Neuronal stem cell (in vitro differentiated cells): ENCODE results near the gene MAP7D1.

Source experiments
- DNase-seq: peaks from one replicate; pipeline ENCODE4 v3.0.0-alpha.2; 2013; ENCODE audit warnings: low spot score
- H2AFZ ChIP-seq: one replicate; pipeline ENCODE4 v1.6.1; 2013; ENCODE audit warnings: mild to moderate bottlenecking, low read length, inconsistent platforms
- H2AK5ac ChIP-seq: 2 replicates; pipeline ENCODE4 v1.6.1; 2013; ENCODE audit warnings: low read depth, mild to moderate bottlenecking, inconsistent platforms, low read length, moderate library complexity, mixed read lengths
- H2BK120ac ChIP-seq: 2 replicates; pipeline ENCODE4 v1.6.1; 2013; ENCODE audit warnings: low read depth, mild to moderate bottlenecking, inconsistent platforms, low read length, moderate library complexity, mixed read lengths
- H2BK12ac ChIP-seq: one replicate; pipeline ENCODE4 v1.6.1; 2013; ENCODE audit warnings: low read length, inconsistent platforms
- H2BK15ac ChIP-seq: 2 replicates; pipeline ENCODE4 v1.6.1; 2013; ENCODE audit warnings: mild to moderate bottlenecking, low read length, inconsistent platforms, mixed read lengths
- H2BK5ac ChIP-seq: one replicate; pipeline ENCODE4 v1.6.1; 2013; ENCODE audit warnings: inconsistent platforms, mild to moderate bottlenecking, low read length, moderate library complexity
- H3K14ac ChIP-seq: one replicate; pipeline ENCODE4 v1.6.1; 2013; ENCODE audit warnings: low read length, inconsistent platforms
- H3K18ac ChIP-seq: 2 replicates; pipeline ENCODE4 v1.6.1; 2013; ENCODE audit warnings: low read length, inconsistent platforms
- H3K23ac ChIP-seq: 2 replicates; pipeline ENCODE4 v1.6.1; 2013; ENCODE audit warnings: low read depth, mild to moderate bottlenecking, mixed read lengths, low read length, inconsistent platforms; ENCODE audit not compliant: poor library complexity
- H3K27ac ChIP-seq: replicated peaks from 3 replicates; pipeline ENCODE4 v1.5.1; 2013; ENCODE audit warnings: low read length, inconsistent platforms
- H3K27me3 ChIP-seq, 3 experiments: 2 replicates each; pipeline ENCODE4 v1.6.1; 2013; ENCODE audit warnings: low read length in 3 of 3, mild to moderate bottlenecking in 2 of 3, inconsistent platforms in 1 of 3, low read depth in 1 of 3, mixed read lengths in 1 of 3, moderate library complexity in 1 of 3; ENCODE audit not compliant: control insufficient read depth in 3 of 3, insufficient read depth in 3 of 3
- H3K36me3 ChIP-seq, 2 donors: replicated peaks in 1 of 2; 2 replicates each; pipeline ENCODE4 v1.6.1; 2013; ENCODE audit warnings: low read length in 2 of 2; ENCODE audit not compliant: control insufficient read depth in 2 of 2, insufficient read depth in 2 of 2
- H3K4ac ChIP-seq: 2 replicates; pipeline ENCODE4 v1.6.1; 2013; ENCODE audit warnings: inconsistent platforms, mild to moderate bottlenecking, low read length, moderate library complexity
- H3K4me1 ChIP-seq, 2 donors: 1 replicate in 1 of 2; 2 replicates in 1 of 2; pipeline ENCODE4 v1.6.1; 2013; ENCODE audit warnings: low read length in 2 of 2, low read depth in 1 of 2; ENCODE audit not compliant: control insufficient read depth in 2 of 2, insufficient read depth in 1 of 2
- H3K4me2 ChIP-seq: one replicate; pipeline ENCODE4 v1.6.1; 2013; ENCODE audit warnings: mild to moderate bottlenecking, low read length, inconsistent platforms; ENCODE audit not compliant: insufficient read depth, poor library complexity, severe bottlenecking
- H3K4me3 ChIP-seq, 2 donors: 2 replicates each; pipeline ENCODE4 v1.5.1; 2013; ENCODE audit warnings: low read length in 2 of 2, mild to moderate bottlenecking in 2 of 2, inconsistent platforms in 1 of 2, moderate library complexity in 1 of 2
- H3K79me1 ChIP-seq: one replicate; pipeline ENCODE4 v1.6.1; 2013; ENCODE audit warnings: low read depth, mild to moderate bottlenecking, inconsistent platforms, low read length, moderate library complexity
- H3K9ac ChIP-seq: one replicate; pipeline ENCODE4 v1.6.1; 2013; ENCODE audit warnings: mild to moderate bottlenecking, low read depth, low read length, inconsistent platforms; ENCODE audit not compliant: poor library complexity
- H3K9me3 ChIP-seq, 2 donors: replicated peaks in 1 of 2; 2 replicates each; pipeline versions ENCODE3 to v1.6.1; 2013; ENCODE audit warnings: low read length in 2 of 2, mild to moderate bottlenecking in 2 of 2, inconsistent platforms in 1 of 2, low read depth in 1 of 2, mixed read lengths in 1 of 2, moderate library complexity in 1 of 2; ENCODE audit not compliant: control insufficient read depth in 2 of 2, insufficient read depth in 1 of 2
- H4K8ac ChIP-seq: one replicate; pipeline ENCODE4 v1.6.1; 2013; ENCODE audit warnings: low read depth, mild to moderate bottlenecking, inconsistent platforms, low read length, moderate library complexity
- H4K91ac ChIP-seq: one replicate; pipeline ENCODE4 v1.6.1; 2013; ENCODE audit warnings: low read length, low read depth, mild to moderate bottlenecking, inconsistent platforms; ENCODE audit not compliant: poor library complexity
- WGBS, 2 donors: extraction: QIAGEN DNeasy Blood & Tissue Kit; methylation state at CpG; one replicate each; pipeline ENCODE4 v1.1.7; 2013; ENCODE audit warnings: missing lambda C conversion rate in 2 of 2, mixed read lengths in 1 of 2; ENCODE audit not compliant: insufficient read length in 2 of 2, insufficient replicate concordance in 1 of 2; ENCODE audit errors: extremely low coverage in 2 of 2; 5-methylcytosine and 5-hydroxymethylcytosine counted together

The MAP7D1 gene

DNA sequence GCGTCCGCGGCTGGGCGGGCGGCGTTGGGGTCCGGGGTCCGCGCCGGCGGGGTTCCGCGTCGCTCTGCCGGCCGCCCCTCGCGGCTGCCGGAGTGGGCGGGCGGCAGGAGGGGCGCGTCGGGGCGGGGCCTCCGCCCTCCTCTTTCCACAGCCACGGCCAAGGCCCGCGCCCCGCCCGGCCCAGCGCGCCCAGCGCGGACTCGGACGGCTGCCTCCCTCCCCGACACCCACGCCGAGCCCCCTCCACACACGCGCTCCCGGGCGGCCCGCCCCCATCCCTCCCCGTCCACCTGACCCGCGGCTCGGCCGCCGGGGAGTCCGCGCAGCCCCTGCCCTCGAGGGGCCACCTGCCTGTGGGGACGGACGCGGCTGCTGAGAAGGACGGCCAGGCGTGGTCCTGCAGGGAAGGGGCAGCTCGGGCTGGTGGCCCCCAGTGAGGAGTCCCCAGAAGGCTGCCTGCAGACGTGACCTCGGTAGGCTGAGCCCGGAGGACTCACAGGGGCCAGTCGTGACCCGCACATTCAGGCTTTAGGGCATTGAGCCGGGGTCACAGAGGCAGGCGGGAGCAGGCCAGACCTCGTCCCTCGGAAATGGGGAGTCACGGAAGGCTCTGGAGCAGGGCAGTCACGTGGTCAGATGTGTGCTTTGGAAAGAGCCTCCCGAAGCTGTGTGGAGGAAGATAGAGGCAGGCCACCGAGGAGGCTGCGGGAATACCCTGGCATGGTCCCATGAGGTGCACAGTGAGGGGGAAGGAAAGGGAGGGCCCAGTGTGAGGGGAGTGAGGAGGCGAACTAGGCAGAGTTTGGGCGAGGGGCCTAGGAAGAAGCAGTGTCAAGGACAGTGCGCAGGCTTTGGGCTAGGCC, 30.6 kb upstream of the MAP7D1 start, which contains the start of gene COL8A2:
Gene COL8A2 (minus strand): TSS at position 94 of the 863 bp plus-strand sequence. CDS start 24,980 bp downstream, outside the sequence.
- no peak within 1 kb of the TSS for H3K14ac ChIP-seq
- peak within 1 kb of the TSS; percentile 89 for H2BK120ac ChIP-seq
- H4K91ac ChIP-seq = no peak within 1 kb of the TSS
- H3K27me3 ChIP-seq = peaks cover 19 to 57% (median 46%) of the 10 kb centered on the region in 3 experiments
- H3K36me3 ChIP-seq = no peaks in the 10 kb centered on the region
- peaks cover 6 to 8% of the 10 kb centered on the region in 2 donors for H3K4me1 ChIP-seq
- H4K8ac ChIP-seq = no peak within 1 kb of the TSS
- peak within 1 kb of the TSS; percentile 50 for H3K18ac ChIP-seq
- peak within 1 kb of the TSS in 1 of 2 donors; percentile 21 for H3K4me3 ChIP-seq
- H3K27ac ChIP-seq = no peak within 1 kb of the TSS
- H3K79me1 ChIP-seq = no peaks in the 10 kb centered on the region
- H2BK5ac ChIP-seq = peak within 1 kb of the TSS; percentile 29
- H3K23ac ChIP-seq = peak within 1 kb of the TSS; percentile 80
- H2AK5ac ChIP-seq = peak within 1 kb of the TSS; percentile 63
- H3K4ac ChIP-seq = no peak within 1 kb of the TSS
- H3K9ac ChIP-seq = peak within 1 kb of the TSS; percentile 63
- no peak for DNase-seq
- H2AFZ ChIP-seq = peak within 1 kb of the TSS; percentile 80
- peaks cover 0 to 3% of the 10 kb centered on the region in 2 donors for H3K9me3 ChIP-seq
- H2BK12ac ChIP-seq = no peak within 1 kb of the TSS
- WGBS, 2 donors = no CpG with 5 or more reads among the region's 77 CpGs
- peak within 1 kb of the TSS; percentile 73 for H3K4me2 ChIP-seq
- H2BK15ac ChIP-seq = peak within 1 kb of the TSS; percentile 54

DNA sequence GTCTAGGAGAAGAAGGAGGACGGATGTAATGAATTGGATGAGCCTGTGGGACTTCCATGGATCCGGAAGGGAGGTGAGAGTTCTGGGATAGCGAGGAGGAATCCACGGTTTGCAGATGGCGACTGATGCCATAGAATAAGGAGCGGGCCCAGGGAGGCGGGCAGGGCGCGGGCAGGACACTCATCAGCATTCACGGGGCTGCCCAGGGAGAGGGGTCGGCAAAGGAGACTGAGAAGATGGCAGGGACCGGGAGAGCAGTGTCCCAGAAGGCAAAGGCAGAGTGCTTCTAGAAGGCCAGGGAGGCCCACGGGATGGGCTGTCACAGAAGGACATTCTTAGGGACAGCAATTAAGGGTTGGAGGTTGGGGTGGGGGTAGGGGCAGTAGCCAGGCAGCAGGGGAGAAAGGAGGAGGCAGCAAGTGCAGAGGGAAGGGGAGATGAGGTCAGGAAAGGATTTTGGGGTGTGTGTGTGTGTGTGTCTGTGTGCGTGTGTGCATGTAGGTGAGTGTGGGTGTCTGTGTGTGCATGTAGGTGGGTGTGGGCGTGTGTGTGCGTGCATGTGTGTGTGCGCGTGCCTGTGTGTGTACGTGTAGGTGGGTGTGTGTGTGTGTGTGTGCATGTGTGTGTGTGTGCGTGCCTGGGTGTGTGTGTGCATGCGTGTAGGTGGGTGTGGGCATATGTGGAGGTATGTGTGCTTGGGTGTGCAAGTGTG, 29.8 kb upstream of the MAP7D1 start:
- H3K4me3 ChIP-seq = peak overlapping the region in 1 of 2 donors; percentile 73
- DNase-seq = no peak
- no peaks in the 10 kb centered on the region for H3K36me3 ChIP-seq
- H2BK12ac ChIP-seq = peak overlapping the region; percentile 63
- peak overlapping the region; percentile 59 for H4K8ac ChIP-seq
- H3K79me1 ChIP-seq = no peaks in the 10 kb centered on the region
- no CpG with 5 or more reads among the region's 21 CpGs for WGBS, 2 donors
- H3K14ac ChIP-seq = peak overlapping the region; percentile 99
- peak overlapping the region; percentile 54 for H2BK15ac ChIP-seq
- no peak overlapping the region for H3K27ac ChIP-seq
- H3K27me3 ChIP-seq = peaks cover 19 to 57% (median 46%) of the 10 kb centered on the region in 3 experiments
- peaks cover 0 to 3% of the 10 kb centered on the region in 2 donors for H3K9me3 ChIP-seq
- H3K18ac ChIP-seq = peak overlapping the region; percentile 36
- H4K91ac ChIP-seq = no peak overlapping the region
- H2BK120ac ChIP-seq = peak overlapping the region; percentile 43
- H2AFZ ChIP-seq = no peak overlapping the region
- H3K23ac ChIP-seq = peak overlapping the region; percentile 99
- peak overlapping the region; percentile 71 for H3K4ac ChIP-seq
- H3K4me2 ChIP-seq = no peak overlapping the region
- peak overlapping the region; percentile 29 for H2BK5ac ChIP-seq
- H3K4me1 ChIP-seq = peaks cover 6 to 8% of the 10 kb centered on the region in 2 donors
- no peak overlapping the region for H2AK5ac ChIP-seq
- peak overlapping the region; percentile 76 for H3K9ac ChIP-seq

DNA sequence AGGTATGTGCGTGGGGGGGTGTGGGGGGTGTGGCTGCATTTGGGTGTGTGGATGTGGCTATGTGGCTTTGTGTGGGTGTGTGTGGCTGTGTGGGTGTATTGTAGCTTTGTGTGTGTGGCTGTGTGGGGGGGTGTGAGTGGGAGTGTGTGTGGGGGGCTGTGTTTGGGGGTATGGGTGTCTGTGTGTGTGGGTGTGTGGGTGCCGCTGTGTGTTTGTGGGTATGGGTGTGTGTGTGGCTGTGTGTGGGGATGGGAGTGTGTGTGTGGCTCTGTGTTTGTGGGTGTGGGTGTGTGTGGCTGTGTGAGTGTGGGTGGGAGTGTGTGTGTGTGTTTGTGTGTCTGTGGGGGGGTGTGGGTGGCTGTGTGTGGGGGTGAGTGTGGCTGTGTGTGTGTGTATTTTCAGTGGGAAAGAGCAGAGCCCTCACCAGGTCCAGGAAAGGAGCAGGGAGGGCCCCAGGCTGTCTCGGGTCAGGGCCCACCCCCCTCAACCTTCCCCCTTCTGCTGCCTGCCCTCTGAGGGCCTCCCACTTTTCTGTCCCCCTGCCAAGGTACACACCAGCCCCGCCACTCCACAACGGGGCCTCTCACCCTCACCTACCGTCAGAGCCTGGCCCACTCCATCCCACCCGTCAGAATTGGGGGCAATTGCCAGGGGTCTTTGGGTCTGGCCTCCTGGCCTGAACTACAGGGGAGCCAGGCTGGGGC, 29.0 kb upstream of the MAP7D1 start:
- H2AFZ ChIP-seq = no peak overlapping the region
- H3K14ac ChIP-seq = peak overlapping the region; percentile 87
- H3K36me3 ChIP-seq = no peaks in the 10 kb centered on the region
- H2BK5ac ChIP-seq = no peak overlapping the region
- no peak overlapping the region for H2BK15ac ChIP-seq
- H3K27ac ChIP-seq = no peak overlapping the region
- 100% methylated on average over 1 of the region's 7 CpGs; no CpG with 5 or more reads in 1 of the 2 donors for WGBS, 2 donors
- H3K9me3 ChIP-seq = peaks cover 0 to 3% of the 10 kb centered on the region in 2 donors
- peak overlapping the region; percentile 79 for H2AK5ac ChIP-seq
- no peak overlapping the region for H3K4me2 ChIP-seq
- no peak for DNase-seq
- no peak overlapping the region for H4K8ac ChIP-seq
- peak overlapping the region; percentile 99 for H3K23ac ChIP-seq
- peaks cover 19 to 52% (median 46%) of the 10 kb centered on the region in 3 experiments for H3K27me3 ChIP-seq
- H3K18ac ChIP-seq = no peak overlapping the region
- no peak overlapping the region for H3K4ac ChIP-seq
- no peak overlapping the region for H4K91ac ChIP-seq
- no peak overlapping the region for H2BK120ac ChIP-seq
- H3K4me3 ChIP-seq = peak overlapping the region in 1 of 2 donors; percentile 41
- no peaks in the 10 kb centered on the region for H3K79me1 ChIP-seq
- H3K4me1 ChIP-seq = peaks cover 6 to 8% of the 10 kb centered on the region in 2 donors
- peak overlapping the region; percentile 22 for H2BK12ac ChIP-seq
- H3K9ac ChIP-seq = peak overlapping the region; percentile 76
